Tibial nerve (tissue), 4 donors: Measurements from ENCODE around the gene PDK4.

Source experiments
- EP300 ChIP-seq, 2 donors: sonication (generic); formaldehyde crosslinking; IDR thresholded peaks; one replicate each; pipeline ENCODE4 v1.6.1; 2017; ENCODE audit warnings: antibody characterized with exemption in 2 of 2, mild to moderate bottlenecking in 1 of 2
- POLR2A ChIP-seq, 2 donors: fragments of 450-650 bp; IDR thresholded peaks; one replicate each; pipeline ENCODE4 v1.6.1; 2017; ENCODE audit warnings: antibody characterized with exemption in 2 of 2, mild to moderate bottlenecking in 2 of 2, moderate library complexity in 2 of 2
- TF ChIP-seq, protein P1 (sequence below), 5 experiments: fragments of 200-600 bp in 3 of 5; fragments of 450-650 bp in 2 of 5; sonication (generic) in 3 of 5; IDR thresholded peaks; one replicate each; pipeline ENCODE4 v1.5.1; 2016 to 2019; ENCODE audit warnings: antibody characterized with exemption in 5 of 5, mild to moderate bottlenecking in 3 of 5, moderate library complexity in 2 of 5

DNA sequence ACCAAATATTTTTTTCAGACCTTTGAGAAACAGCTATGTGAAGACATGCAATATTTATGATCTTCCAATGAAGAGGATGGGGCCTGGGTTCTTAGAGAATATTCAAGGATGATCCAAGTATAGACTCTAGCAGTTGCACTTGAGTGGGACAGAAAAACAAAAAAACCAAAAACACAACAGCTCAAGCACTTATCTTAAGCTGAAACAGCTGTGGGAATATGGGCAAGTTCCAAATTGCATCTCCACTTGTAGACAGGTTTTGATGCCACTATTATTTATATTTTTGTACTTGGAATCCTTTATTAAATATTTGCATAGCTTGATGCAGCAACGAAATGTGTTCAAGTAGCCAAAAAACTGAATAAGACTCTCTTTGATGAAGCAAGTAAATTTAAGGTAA lies 2.2 kb upstream of the PDK4 start:
- TF ChIP-seq, protein P1, sequence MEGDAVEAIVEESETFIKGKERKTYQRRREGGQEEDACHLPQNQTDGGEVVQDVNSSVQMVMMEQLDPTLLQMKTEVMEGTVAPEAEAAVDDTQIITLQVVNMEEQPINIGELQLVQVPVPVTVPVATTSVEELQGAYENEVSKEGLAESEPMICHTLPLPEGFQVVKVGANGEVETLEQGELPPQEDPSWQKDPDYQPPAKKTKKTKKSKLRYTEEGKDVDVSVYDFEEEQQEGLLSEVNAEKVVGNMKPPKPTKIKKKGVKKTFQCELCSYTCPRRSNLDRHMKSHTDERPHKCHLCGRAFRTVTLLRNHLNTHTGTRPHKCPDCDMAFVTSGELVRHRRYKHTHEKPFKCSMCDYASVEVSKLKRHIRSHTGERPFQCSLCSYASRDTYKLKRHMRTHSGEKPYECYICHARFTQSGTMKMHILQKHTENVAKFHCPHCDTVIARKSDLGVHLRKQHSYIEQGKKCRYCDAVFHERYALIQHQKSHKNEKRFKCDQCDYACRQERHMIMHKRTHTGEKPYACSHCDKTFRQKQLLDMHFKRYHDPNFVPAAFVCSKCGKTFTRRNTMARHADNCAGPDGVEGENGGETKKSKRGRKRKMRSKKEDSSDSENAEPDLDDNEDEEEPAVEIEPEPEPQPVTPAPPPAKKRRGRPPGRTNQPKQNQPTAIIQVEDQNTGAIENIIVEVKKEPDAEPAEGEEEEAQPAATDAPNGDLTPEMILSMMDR (IDR thresholded peaks at IDR 0.05) = no peak
- TF ChIP-seq POLR2A (IDR thresholded peaks at IDR 0.05) (no peak), EP300 (IDR thresholded peaks at IDR 0.05) (no peak)
